ENCODE measurements around the gene RFFL. TPM values are rescaled to one million over a fixed set of nuclear protein-coding genes. Genes with fewer than 3 reads are reported as not detected.
A peak's percentile ranks its signal among the peaks of the same experiment; 100 is the strongest.

The RFFL gene
- total RNA-seq, 1 donor from 2014 or later: 19.9 TPM

- Mint-ChIP-seq H3K4me1 (ENCODE audit: unreplicated experiment) (peaks cover 36% of the 10 kb centered on the region), H3K9me3 (no peaks in the 10 kb centered on the region), H3K27me3 (no peaks in the 10 kb centered on the region), H3K36me3 (peaks cover 24% of the 10 kb centered on the region), H3K27ac (peak overlapping the region; percentile 97), H3K4me3 (peak overlapping the region; percentile 93)
- no peak for TF ChIP-seq CTCF (conservative IDR thresholded peaks at IDR 0.05)
- DNase-seq (ENCODE audit: extremely low spot score, unreplicated experiment): no peak
Observed at GRCh38 chr17:34981538-34982241, 81.8 kb downstream of the RFFL start.

GRCh38 chr17:34980681-34981537, 82.6 kb downstream of the RFFL start:
- TF ChIP-seq CTCF (conservative IDR thresholded peaks at IDR 0.05): peak; percentile 67
- Mint-ChIP-seq H3K4me3 (peak overlapping the region; percentile 93), H3K27me3 (no peaks in the 10 kb centered on the region), H3K9me3 (no peaks in the 10 kb centered on the region), H3K27ac (peak overlapping the region; percentile 97), H3K36me3 (peaks cover 17% of the 10 kb centered on the region), H3K4me1 (ENCODE audit: unreplicated experiment) (peaks cover 36% of the 10 kb centered on the region)
- DNase-seq (ENCODE audit: extremely low spot score, unreplicated experiment): peak; percentile 80

GRCh38 chr17:34980353-34980680, 83.2 kb downstream of the RFFL start, which contains the start of gene LIG3:
LIG3 (plus strand) TSS chr17:34980512; CDS start chr17:34983006, 2,494 bp downstream.
- peaks cover 17% of the 10 kb centered on the region for H3K36me3 Mint-ChIP-seq
- H3K4me3 Mint-ChIP-seq: peak within 1 kb of the TSS; percentile 93
- H3K4me1 Mint-ChIP-seq (ENCODE audit: unreplicated experiment): peaks cover 36% of the 10 kb centered on the region
- no peaks in the 10 kb centered on the region for H3K27me3 Mint-ChIP-seq
- peak within 1 kb of the TSS; percentile 97 for H3K27ac Mint-ChIP-seq
- DNase-seq (ENCODE audit: extremely low spot score, unreplicated experiment): peak; percentile 96
- no peaks in the 10 kb centered on the region for H3K9me3 Mint-ChIP-seq
- TF ChIP-seq CTCF (conservative IDR thresholded peaks at IDR 0.05): no peak

- Mint-ChIP-seq H3K36me3 (peaks cover 17% of the 10 kb centered on the region), H3K4me1 (ENCODE audit: unreplicated experiment) (peaks cover 36% of the 10 kb centered on the region), H3K9me3 (no peaks in the 10 kb centered on the region), H3K27me3 (peaks cover 3% of the 10 kb centered on the region), H3K27ac (peak overlapping the region; percentile 97), H3K4me3 (peak overlapping the region; percentile 93)
- no peak for DNase-seq (ENCODE audit: extremely low spot score, unreplicated experiment)
- TF ChIP-seq CTCF (conservative IDR thresholded peaks at IDR 0.05): no peak
Observed at GRCh38 chr17:34979650-34980352, 83.7 kb downstream of the RFFL start.

- Mint-ChIP-seq H3K4me3 (peak overlapping the region; percentile 52), H3K4me1 (ENCODE audit: unreplicated experiment) (peaks cover 32% of the 10 kb centered on the region), H3K27ac (no peak overlapping the region), H3K9me3 (no peaks in the 10 kb centered on the region), H3K36me3 (peaks cover 17% of the 10 kb centered on the region), H3K27me3 (peaks cover 5% of the 10 kb centered on the region)
- no peak for DNase-seq (ENCODE audit: extremely low spot score, unreplicated experiment)
- no peak for TF ChIP-seq CTCF (conservative IDR thresholded peaks at IDR 0.05)
Observed at GRCh38 chr17:34979153-34979552, 84.4 kb downstream of the RFFL start.
